Activated CD4-positive, alpha-beta memory T cell treated with anti-CD3 and anti-CD28 coated beads for 36 hours (primary cell): ENCODE measurements around the gene DOHH. TPM values are rescaled to one million over a fixed set of nuclear protein-coding genes. Genes with fewer than 3 reads are reported as not detected.
A peak's percentile ranks its signal among the peaks of the same experiment; 100 is the strongest.

Experiments
- CTCF ChIA-PET: fragments of 350-600 bp; sonication (Branson Sonifier 250); formaldehyde crosslinking; loops from one replicate; lab custom pipeline; 2021; ENCODE audit warnings: antibody characterized with exemption, inconsistent platforms; lab: Charles Lee
- POLR2A ChIA-PET: fragments of 350-600 bp; sonication (Branson Sonifier 250); formaldehyde crosslinking; loops from one replicate; lab custom pipeline; 2021; ENCODE audit warnings: antibody characterized with exemption; lab: Charles Lee
- DNase-seq: peaks from one replicate; pipeline ENCODE4 v3.0.0-alpha.2; 2020
- H3K27ac Mint-ChIP-seq: one replicate; pipeline ENCODE4 v1.8.0; 2021; ENCODE audit warnings: mixed read lengths
- H3K27me3 Mint-ChIP-seq: one replicate; pipeline ENCODE4 v1.8.0; 2021; ENCODE audit warnings: mixed read lengths
- H3K36me3 Mint-ChIP-seq: one replicate; pipeline ENCODE4 v1.8.0; 2021; ENCODE audit warnings: mixed read lengths
- H3K4me1 Mint-ChIP-seq: one replicate; pipeline ENCODE4 v1.8.0; 2021; ENCODE audit warnings: low read depth, mixed read lengths
- H3K4me3 Mint-ChIP-seq: one replicate; pipeline ENCODE4 v1.8.0; 2021; ENCODE audit warnings: mild to moderate bottlenecking, mixed read lengths
- H3K9me3 Mint-ChIP-seq: one replicate; pipeline ENCODE4 v1.8.0; 2021; ENCODE audit warnings: mixed read lengths
- intact Hi-C: fragments of 100-400 bp; cut with micrococcal nuclease; formaldehyde crosslinking; loops from one replicate; pipeline ENCODE4 v1.15.1; 2023
- total RNA-seq, 2 experiments: library from RNA; stranded (reverse); gene quantifications; one replicate each; pipeline ENCODE4 v1.2.3, GENCODE V29; 2021

The DOHH gene
- total RNA-seq, 2 experiments from 2014 or later: 15.0 to 17.0 TPM

DNA sequence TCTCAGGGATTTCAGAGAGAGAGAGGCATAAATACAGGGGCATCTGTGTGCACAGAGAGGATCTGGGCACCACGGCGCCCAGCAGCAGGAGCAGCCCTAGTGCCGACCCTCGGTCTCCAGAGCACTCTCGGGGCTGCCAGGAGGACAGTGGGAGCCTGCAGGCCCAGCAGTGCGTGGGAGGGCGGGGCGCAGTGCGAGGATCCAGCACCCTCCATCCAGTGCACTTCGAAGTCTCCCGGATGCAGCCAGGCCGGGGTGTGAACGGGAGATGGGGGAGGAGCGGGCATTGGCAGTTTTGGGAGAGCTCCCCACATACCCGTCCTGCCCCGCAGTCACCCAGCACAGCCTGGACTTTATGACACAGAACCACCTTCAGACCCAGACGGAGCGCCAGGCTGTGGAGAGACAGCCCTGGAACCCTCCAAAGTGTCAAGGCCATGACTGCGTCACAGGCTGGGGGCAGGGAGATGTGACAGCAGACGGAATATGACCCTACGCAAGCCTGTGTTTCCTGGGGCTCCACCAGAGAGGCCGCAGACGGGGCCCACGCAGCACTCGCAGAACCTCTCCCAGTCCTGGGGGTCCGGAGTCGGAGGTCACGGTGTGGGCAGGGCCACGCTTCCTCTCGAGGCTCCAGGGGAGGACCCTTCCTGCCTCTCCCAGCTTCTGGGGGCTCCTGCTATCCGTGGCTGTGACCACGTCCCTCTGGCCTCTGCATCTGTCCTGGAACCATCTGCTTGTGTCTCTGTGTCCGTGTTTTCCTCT is 23.8 kb upstream of the DOHH start:
- H3K36me3 Mint-ChIP-seq: peaks cover 2% of the 10 kb centered on the region
- no peak overlapping the region for H3K4me3 Mint-ChIP-seq
- H3K9me3 Mint-ChIP-seq: no peaks in the 10 kb centered on the region

DNA sequence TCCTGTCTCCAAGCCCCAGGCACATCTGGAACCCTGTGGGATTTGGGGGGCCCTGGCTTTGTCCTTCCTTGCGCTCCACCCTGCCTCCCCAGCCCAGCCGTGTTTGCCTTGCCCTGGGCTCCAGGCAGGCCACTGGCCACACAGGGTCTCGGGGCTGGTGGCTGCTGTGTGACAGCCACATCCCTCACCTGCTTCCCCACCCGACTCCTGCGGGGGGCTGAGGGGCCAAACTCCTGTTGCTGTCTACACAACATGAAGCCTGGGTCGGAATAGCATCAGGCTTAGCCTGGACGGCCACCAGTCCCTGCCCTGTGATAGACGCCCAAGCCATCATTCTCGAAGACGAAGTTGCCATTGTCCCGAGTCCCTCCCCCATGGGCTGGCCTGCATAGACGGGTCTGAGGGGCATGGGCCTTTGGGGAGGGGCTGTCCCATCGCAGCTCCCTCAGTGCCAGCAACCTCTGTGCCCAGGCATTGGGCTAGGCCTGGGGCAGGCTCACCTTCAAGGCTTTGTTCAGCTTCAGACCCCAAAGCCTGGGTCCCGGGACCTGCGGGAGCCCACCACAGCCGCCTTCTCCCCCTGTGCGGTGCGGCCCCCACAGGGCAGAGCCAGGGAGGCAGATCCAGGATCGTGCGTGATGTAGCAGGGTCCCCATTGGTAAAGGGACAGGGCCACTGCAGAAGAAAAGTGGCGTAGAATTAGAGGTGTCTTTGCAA is 23.0 kb upstream of the DOHH start:
- Mint-ChIP-seq H3K27ac (no peak overlapping the region), H3K4me1 (peaks cover 2% of the 10 kb centered on the region), H3K27me3 (no peaks in the 10 kb centered on the region), H3K4me3 (no peak overlapping the region), H3K9me3 (no peaks in the 10 kb centered on the region), H3K36me3 (peaks cover 2% of the 10 kb centered on the region)
- intact Hi-C loops: no loop called here
- no peak for DNase-seq
- POLR2A ChIA-PET: no interaction called here
- CTCF ChIA-PET: interaction anchor here (2.3 kb wide), 1 partner anchor 21 kb away, joined by 6 read pairs; no protein-coding TSS in a partner anchor

More for the DNA sequence above, 23.8 kb upstream of the DOHH start:
- Mint-ChIP-seq H3K4me1 (no peaks in the 10 kb centered on the region), H3K27me3 (no peaks in the 10 kb centered on the region), H3K27ac (no peak overlapping the region)
- CTCF ChIA-PET: interaction anchor here (2.3 kb wide), 1 partner anchor 21 kb away, joined by 6 read pairs; no protein-coding TSS in a partner anchor
- no peak for DNase-seq
- intact Hi-C loops: no loop called here
- POLR2A ChIA-PET: no interaction called here

DNA sequence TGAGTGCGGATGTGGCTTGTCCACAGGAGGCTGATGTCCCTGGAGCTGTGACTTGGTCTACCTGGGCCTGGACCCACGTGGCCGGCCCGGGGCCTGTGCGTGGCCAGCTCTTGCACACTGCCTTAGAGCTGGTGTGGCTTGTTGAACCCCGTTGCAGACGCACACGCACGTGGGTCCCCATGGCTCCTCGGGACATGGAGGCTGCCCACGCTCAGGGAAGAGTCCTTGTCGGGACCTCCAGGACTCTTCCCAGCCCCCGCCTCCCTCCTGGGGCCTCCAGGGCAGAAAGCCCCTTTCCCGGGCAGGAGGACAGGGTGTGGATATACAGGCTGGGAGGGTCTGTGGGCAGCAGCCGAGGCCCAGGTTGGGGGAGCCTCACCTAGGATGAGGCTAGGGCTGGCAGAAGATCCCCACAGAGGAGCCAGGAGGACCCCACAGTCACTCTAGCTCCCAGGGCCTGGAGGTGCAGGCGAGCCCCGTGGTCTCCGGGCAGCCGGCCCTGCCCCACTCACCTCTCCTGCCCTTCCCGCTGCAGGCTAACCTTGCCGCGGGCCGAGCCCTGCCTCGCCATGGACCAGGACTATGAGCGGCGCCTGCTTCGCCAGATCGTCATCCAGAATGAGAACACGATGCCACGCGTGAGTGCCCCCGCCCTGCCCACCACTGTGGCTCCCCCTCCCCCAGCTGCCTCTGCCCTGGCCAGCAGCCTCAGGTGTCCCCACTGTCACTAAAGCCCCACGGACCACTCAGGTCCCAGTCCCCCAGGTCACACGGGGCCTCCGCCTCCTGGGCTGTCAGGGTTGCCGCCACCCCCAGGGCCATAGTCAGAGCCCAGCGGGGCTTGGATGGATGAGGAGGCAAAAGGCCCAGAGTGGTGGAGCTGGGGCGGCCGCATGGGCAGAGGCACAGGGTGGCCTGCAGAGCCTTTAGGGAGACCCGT is 22.2 kb upstream of the DOHH start:
- Mint-ChIP-seq H3K27ac (no peak overlapping the region), H3K4me3 (no peak overlapping the region), H3K4me1 (peaks cover 3% of the 10 kb centered on the region), H3K27me3 (no peaks in the 10 kb centered on the region), H3K36me3 (peaks cover 2% of the 10 kb centered on the region), H3K9me3 (no peaks in the 10 kb centered on the region)
- intact Hi-C loops: no loop called here
- POLR2A ChIA-PET: no interaction called here
- CTCF ChIA-PET: interaction anchor here (2.3 kb wide), 1 partner anchor 22 kb away, joined by 6 read pairs; no protein-coding TSS in a partner anchor
- DNase-seq: no peak

- Mint-ChIP-seq H3K4me1 (peaks cover 13% of the 10 kb centered on the region), H3K36me3 (peaks cover 2% of the 10 kb centered on the region), H3K4me3 (no peak overlapping the region), H3K27me3 (no peaks in the 10 kb centered on the region), H3K9me3 (no peaks in the 10 kb centered on the region), H3K27ac (no peak overlapping the region)
- ChIA-PET POLR2A (no interaction called here), CTCF (interaction anchor here (0.6 to 0.7 kb wide), 2 partner anchors 70 to 1615 kb away, joined by 3 to 4 read pairs; no protein-coding TSS in a partner anchor)
- DNase-seq: no peak
- intact Hi-C loops: no loop called here
Observed at GRCh38 chr19:3521104-3521445, 20.6 kb upstream of the DOHH start.

GRCh38 chr19:3520166-3521103 is 20.0 kb upstream of the DOHH start:
- Mint-ChIP-seq H3K27ac (no peak overlapping the region), H3K36me3 (peaks cover 2% of the 10 kb centered on the region), H3K27me3 (no peaks in the 10 kb centered on the region), H3K9me3 (no peaks in the 10 kb centered on the region), H3K4me3 (no peak overlapping the region), H3K4me1 (peaks cover 18% of the 10 kb centered on the region)
- intact Hi-C loops: no loop called here
- DNase-seq: no peak
- CTCF ChIA-PET: no interaction called here
- POLR2A ChIA-PET: no interaction called here

DNA sequence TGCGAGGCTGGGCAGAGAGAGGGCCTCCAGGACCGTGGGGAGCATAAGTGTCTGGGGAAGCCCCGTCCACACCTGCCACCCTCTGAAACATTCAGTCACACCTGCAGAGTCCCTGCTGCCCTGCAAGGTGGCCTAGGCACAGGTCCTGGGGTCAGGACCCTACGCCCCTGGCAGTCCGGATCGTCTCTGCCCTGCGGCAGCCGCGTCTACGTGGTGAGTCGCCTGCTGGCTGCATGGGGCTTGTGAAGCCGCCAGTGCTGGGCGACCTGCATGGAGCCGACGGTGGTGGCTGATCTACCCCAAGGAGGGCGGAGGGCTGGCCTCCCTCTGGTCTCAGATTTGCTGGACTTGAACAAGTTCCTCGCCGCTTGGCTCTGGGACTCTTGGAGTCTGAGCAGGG is 18.7 kb upstream of the DOHH start:
- CTCF ChIA-PET: interaction anchor here (1.3 kb wide), 1 partner anchor 25 kb away, joined by 3 read pairs; no protein-coding TSS in a partner anchor
- Mint-ChIP-seq H3K4me1 (peaks cover 23% of the 10 kb centered on the region), H3K4me3 (no peak overlapping the region), H3K27ac (no peak overlapping the region), H3K36me3 (peaks cover 2% of the 10 kb centered on the region), H3K27me3 (no peaks in the 10 kb centered on the region), H3K9me3 (no peaks in the 10 kb centered on the region)
- intact Hi-C loops: no loop called here
- DNase-seq: no peak
- POLR2A ChIA-PET: interaction anchor here (1.2 kb wide), 1 partner anchor 19 kb away, joined by 3 read pairs; the partner anchor contains the start of gene DOHH

- Mint-ChIP-seq H3K27ac (no peak overlapping the region), H3K27me3 (no peaks in the 10 kb centered on the region), H3K9me3 (no peaks in the 10 kb centered on the region), H3K4me3 (no peak overlapping the region), H3K4me1 (peaks cover 25% of the 10 kb centered on the region), H3K36me3 (peaks cover 2% of the 10 kb centered on the region)
- intact Hi-C loops: no loop called here
- no peak for DNase-seq
- ChIA-PET CTCF (interaction anchor here (1.3 kb wide), 1 partner anchor 26 kb away, joined by 3 read pairs; no protein-coding TSS in a partner anchor), POLR2A (interaction anchor here (1.2 kb wide), 1 partner anchor 18 kb away, joined by 3 read pairs; the partner anchor contains the start of gene DOHH)
Observed at GRCh38 chr19:3518659-3519058, 18.2 kb upstream of the DOHH start.

DNA sequence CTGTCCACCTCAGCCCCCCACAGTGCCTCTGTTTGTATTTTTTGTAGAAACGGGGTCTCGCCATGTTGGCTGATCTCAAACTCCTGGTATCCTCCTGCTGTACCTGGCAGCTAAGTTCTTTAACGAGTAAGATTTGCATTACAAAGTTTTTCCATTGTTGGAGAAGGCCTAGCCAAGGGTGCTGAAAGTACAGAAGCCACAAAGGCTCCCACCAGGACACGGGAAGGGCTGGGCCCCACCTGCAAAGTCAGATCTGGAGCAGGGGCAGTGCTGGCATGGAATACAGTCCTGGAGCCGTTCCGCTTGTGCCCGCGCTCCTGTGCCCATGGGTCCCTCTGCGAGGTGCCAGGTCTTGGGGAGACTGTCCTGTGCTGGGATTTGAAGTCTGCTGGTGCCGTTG is 17.8 kb upstream of the DOHH start:
- POLR2A ChIA-PET: interaction anchor here (1.2 kb wide), 1 partner anchor 18 kb away, joined by 3 read pairs; the partner anchor contains the start of gene DOHH
- no peak for DNase-seq
- intact Hi-C loops: no loop called here
- CTCF ChIA-PET: interaction anchor here (1.3 kb wide), 1 partner anchor 26 kb away, joined by 3 read pairs; no protein-coding TSS in a partner anchor
- Mint-ChIP-seq H3K4me3 (no peak overlapping the region), H3K4me1 (peaks cover 27% of the 10 kb centered on the region), H3K27ac (no peak overlapping the region), H3K36me3 (peaks cover 2% of the 10 kb centered on the region), H3K27me3 (no peaks in the 10 kb centered on the region), H3K9me3 (no peaks in the 10 kb centered on the region)

DNA sequence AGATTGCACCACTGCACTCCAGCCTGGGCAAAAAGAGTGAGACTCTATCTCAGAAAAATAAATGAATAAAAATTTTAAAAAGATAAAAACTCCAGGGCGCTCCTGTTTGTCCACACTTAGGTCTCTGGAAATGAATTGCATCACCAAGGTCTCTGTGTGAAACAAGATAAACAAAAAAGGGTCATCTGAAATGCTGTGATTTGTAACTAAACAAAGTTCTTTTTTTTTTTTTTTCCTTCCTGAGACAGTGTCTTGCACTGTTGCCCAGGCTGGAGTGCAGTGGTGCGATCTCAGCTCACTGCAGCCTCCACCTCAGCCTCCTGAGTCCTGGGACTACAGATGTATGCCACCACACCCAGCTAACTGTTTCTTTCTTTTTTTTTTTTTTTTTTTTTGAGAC is 17.2 kb upstream of the DOHH start:
- H3K27ac Mint-ChIP-seq: no peak overlapping the region
- no peak overlapping the region for H3K4me3 Mint-ChIP-seq
- peaks cover 27% of the 10 kb centered on the region for H3K4me1 Mint-ChIP-seq
- ChIA-PET CTCF (no interaction called here), POLR2A (no interaction called here)
- H3K36me3 Mint-ChIP-seq: peaks cover 2% of the 10 kb centered on the region
- intact Hi-C loops: no loop called here
- no peak for DNase-seq
- H3K9me3 Mint-ChIP-seq: no peaks in the 10 kb centered on the region
- no peaks in the 10 kb centered on the region for H3K27me3 Mint-ChIP-seq

GRCh38 chr19:3516675-3517207 is 16.3 kb upstream of the DOHH start:
- H3K27me3 Mint-ChIP-seq: no peaks in the 10 kb centered on the region
- H3K9me3 Mint-ChIP-seq: no peaks in the 10 kb centered on the region
- no peak overlapping the region for H3K4me3 Mint-ChIP-seq
- no peaks in the 10 kb centered on the region for H3K36me3 Mint-ChIP-seq
- no peak overlapping the region for H3K27ac Mint-ChIP-seq
- ChIA-PET CTCF (no interaction called here), POLR2A (no interaction called here)
- intact Hi-C loops: no loop called here
- peaks cover 29% of the 10 kb centered on the region for H3K4me1 Mint-ChIP-seq
- peak; percentile 52 for DNase-seq
